Stimulated activated naive CD8-positive, alpha-beta T cell treated with anti-CD3 and anti-CD28 coated beads, Interleukin-15, Interleukin-2, amounts not matched to agents 100 U/mL and 50 U/mL, for 24 hours (primary cell): ENCODE measurements around the gene PPP2R5E.
A peak's percentile ranks its signal among the peaks of the same experiment; 100 is the strongest.
"Not testable (repeated sequence)": the region's sequence is repeated elsewhere in the genome, so short reads cannot be mapped to it uniquely, and the experiment has no call there.

Source experiments
- ATAC-seq: fragments of 150-1000 bp; cut with Tn5 transposase; one replicate; pipeline ENCODE4 v1.10.0; 2021
- DNase-seq: peaks from one replicate; pipeline ENCODE4 v3.0.0; 2021

The PPP2R5E gene

DNA sequence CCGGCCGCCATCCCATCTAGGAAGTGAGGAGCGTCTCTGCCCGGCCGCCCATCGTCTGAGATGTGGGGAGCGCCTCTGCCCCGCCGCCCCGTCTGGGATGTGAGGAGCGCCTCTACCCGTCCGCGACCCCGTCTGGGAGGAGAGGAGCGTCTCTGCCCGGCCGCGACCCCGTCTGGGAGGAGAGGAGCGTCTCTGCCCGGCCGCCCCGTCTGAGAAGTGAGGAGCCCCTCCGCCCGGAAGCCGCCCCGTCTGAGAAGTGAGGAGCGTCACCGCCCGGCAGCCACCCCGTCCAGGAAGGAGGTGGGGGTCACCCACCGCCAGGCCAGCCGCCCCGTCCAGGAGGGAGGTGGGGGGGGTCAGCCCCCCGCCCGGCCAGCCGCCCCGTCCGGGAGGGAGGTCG, 20.7 kb downstream of the PPP2R5E start:
- not testable (repeated sequence) for ATAC-seq, DNase-seq

DNA sequence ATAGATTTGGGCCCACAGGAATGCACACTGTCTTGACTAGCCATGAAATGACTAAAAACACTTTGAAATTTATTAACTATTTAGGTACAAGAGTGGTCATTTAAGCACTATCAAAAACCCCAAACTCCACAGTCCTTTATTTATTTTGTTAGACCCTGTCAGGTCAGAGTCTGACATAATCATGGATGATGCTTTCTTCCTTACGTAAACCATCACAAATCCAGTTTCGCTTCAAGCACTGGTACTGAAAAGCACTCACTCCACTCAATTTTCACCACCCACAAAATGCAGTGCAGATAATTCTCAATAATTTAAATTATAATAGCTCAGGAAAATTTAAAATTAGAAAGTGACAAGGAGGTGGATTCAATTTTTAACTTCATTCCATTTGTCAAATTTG, 25.8 kb downstream of the PPP2R5E start:
- no peak for DNase-seq
- no peak for ATAC-seq

- DNase-seq (no peak), ATAC-seq (no peak)
These were observed 27.9 kb downstream of the PPP2R5E start for GRCh38 chr14:63515240-63515639.

DNA sequence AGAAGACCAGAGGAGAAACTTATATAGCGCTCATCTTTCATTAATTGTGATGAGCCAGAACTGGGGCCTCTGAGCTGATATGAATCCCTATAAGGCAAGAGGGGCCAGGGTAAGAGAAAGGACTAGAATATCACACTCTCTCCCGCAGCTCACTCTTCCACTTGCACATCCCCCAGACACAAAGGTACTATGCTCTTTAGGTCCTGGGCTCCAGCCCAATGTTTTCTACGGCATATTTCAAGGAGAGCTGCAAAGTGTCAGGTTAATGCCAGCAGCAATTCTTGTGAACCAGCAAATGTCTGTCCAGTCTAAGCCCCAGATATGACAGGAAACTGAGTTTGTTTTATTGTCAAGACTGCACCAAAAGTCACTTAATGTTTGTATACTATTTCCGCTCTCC, 29.4 kb downstream of the PPP2R5E start:
- DNase-seq (no peak), ATAC-seq (no peak)

DNA sequence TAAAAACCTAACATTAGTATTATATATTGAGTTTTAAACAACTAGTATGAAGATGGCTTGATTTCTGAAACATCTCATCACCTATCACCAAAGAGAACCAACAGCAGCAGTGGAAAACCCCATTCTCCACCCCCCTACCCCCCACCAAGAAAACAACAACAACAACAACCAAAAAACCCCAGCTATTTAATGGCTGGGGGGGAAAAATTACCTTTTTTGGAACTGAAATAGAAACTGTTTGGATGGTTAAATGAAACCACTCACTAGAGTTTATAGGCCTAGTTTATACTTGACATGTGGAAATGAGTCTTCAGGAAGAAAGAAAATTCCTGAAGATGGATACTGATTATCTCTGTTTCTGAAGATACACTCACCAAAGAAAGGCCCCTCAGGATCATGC, 30.3 kb downstream of the PPP2R5E start:
- no peak for DNase-seq
- no peak for ATAC-seq

DNA sequence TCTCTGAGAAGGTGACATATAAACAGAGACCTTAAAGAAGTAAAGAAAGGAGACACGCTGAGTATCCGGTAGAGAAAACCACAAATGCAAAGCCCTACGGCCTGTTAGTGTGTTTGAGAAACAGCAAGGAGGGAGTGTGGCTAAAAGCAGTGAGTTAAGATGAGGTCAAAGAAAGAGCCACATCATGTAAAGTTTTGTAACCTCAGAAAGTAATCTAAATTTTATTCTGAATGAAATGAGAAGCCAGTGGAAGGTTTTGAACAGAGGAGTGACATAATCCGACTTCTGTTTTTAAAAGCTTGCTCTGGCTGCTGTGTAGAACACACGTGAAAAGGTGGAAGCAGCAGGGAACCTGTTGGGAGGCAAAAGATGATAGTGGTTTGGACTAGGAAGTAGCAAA, 32.6 kb downstream of the PPP2R5E start:
- ATAC-seq (peak; percentile 61), DNase-seq (no peak)

- peak; percentile 50 for ATAC-seq
These were observed 35.1 kb downstream of the PPP2R5E start for GRCh38 chr14:63508033-63508432.

GRCh38 chr14:63504648-63505047, 38.5 kb downstream of the PPP2R5E start:
- ATAC-seq, result no peak
- DNase-seq, result no peak

More at GRCh38 chr14:63508033-63508432, 35.1 kb downstream of the PPP2R5E start:
- no peak for DNase-seq

DNA sequence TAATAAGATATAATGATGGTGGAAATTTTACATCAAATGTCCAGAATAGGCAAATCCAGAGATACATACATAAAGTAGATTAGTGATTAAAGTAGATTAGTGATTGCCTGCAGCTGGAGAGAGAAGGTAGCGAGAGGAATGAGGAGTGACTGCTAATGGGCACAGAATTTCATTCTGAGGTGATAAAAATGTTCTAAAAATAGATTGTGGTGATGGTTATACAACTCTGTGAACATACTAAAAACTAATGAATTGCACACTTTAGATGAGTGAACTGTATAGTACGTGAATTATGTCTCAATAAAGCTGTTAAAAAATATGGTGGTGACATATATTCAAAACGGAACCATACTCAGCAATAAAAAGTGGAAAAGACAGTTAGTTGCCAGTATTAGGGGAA, 41.7 kb downstream of the PPP2R5E start:
- DNase-seq, result no peak
- ATAC-seq, result no peak

- no peak for DNase-seq
- ATAC-seq, result no peak
These were observed 43.4 kb downstream of the PPP2R5E start for GRCh38 chr14:63499701-63500250.

GRCh38 chr14:63496837-63497400, 46.3 kb downstream of the PPP2R5E start:
- ATAC-seq (no peak), DNase-seq (no peak)

- ATAC-seq (no peak), DNase-seq (no peak)
These were observed 49.9 kb downstream of the PPP2R5E start for GRCh38 chr14:63493246-63493645.

GRCh38 chr14:63492391-63492790, 50.8 kb downstream of the PPP2R5E start:
- DNase-seq, result no peak
- ATAC-seq, result no peak

DNA sequence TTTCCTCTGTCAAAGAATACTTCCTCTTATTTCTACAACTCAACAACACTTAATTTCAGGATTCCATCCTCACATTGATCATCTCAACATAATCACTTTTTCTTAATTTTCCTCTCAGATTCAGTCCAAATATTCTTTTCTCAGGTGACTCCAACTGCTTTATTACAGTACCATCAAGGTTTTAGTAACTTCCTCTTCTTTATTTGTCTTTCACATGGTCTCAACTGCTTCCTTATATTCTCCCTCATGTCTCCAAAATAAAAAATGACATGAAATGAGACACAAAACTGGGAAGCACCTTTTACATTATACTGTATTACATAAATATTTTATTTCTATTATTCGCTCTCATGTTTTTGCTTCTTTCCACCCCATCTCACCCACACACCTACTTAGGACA, 55.5 kb downstream of the PPP2R5E start:
- ATAC-seq, result no peak
- DNase-seq, result no peak

DNA sequence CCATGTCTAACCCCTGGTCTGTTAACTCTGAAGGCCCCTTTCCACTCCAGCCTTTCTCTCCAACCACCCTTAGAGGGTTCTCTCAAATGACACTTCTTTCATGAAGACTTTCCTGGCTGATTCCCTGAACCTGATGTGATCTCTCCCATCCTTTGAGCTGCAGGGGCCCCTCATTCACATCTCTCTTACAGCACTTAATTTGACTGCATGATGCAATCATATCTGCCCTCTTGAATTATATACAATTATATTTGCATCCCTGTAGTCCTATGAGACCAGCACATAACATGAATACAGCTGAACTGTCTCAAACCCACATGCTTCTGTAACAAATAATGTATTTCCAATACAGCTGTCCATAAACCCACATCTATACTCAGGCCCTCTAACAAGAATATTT, 56.4 kb downstream of the PPP2R5E start:
- ATAC-seq (no peak), DNase-seq (no peak)

- ATAC-seq (no peak), DNase-seq (no peak)
These were observed 59.9 kb downstream of the PPP2R5E start for GRCh38 chr14:63483315-63483714.

DNA sequence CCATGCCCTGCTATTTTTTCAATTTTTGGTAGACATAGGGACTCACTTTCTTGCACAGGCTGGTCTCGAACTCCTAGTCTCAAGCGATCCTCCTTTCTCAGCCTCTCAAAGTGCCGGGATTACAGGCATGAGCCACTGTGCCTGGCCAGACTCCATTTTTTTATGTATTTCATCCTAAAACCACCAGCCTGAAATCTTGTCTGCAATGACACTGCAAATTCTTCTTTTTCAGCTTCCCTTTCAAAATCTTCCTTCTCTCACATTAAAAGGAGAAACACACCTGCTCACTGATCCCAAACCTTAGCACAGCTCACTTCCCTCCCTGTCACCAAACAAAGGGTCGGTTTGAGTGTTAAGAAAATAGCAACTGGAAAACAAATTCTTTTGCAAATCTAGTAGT, 62.6 kb downstream of the PPP2R5E start:
- ATAC-seq, result no peak
- DNase-seq, result no peak

DNA sequence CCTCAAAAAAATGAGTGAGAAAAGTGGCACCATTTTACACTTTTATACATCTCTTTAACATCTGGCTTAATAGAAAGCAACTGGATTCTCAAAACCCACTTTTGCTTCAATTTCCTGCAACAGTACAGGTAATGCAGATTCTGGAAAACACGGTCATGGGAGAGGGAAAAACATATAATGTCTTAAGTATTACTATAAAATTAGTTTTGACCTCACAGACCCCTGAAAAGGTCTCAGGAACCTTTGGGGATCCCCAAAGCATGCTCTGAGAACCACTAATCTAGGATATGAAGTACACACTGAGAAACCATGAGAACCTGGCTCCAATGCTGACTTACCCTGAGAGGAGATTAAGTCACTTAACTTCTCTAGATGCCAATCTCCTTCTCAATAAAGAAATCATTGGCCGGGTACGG, 64.7 kb downstream of the PPP2R5E start:
- DNase-seq (peak; percentile 18), ATAC-seq (peak; percentile 75)

DNA sequence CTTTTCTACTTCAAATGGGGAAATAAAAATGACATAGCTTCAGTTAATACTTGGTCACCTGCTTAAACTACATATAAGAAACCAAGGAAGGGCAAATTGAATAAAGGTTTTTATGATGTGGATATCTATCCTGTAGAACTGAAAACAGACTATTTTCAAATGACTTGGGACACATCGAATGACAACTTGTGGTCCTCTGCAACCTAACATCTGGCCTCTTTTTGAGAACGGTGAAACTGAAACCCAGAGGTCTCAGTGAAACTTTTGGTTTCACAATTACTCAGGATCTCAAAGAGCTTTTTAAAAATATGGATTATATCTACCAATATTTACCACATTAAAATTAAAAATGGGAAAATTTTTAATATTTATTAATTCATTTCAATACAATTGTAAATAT, 65.2 kb downstream of the PPP2R5E start:
- ATAC-seq (peak; percentile 84), DNase-seq (no peak)

DNA sequence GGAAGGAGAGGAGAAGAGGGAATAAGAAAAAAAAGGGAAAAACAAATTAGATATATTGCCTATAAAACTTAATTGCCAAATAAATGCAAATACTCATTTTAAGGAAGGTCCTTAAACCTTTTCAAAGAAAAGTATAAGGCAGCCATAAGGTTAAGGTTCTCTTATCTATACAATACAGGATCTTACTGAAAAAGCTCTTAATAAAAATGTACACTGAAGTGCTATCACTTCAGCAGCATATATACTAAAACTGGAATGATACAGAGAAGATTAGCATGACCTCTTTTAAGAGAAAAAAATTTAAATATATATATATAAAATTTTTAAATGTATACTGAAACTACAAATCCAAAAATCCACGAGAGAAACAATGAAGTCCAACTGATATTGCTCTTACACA, 65.6 kb downstream of the PPP2R5E start:
- DNase-seq (no peak), ATAC-seq (no peak)

DNA sequence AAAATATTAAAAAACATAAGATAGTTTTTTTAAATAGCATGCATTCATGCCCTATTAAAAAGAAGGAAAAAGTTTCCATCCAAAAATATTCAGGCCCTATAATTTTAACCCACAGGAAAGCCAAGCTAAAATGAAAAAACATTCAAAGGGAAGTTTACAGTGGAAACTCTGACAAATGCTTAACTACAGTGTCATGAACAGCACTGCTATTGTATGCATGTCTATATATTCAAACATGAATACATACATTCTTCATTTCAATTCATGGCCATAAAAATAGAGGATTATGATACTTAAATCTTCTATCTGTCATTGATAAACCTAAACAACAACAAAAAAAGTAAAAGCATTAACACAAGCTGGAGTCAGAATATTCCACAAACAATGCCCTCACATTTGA, 67.4 kb downstream of the PPP2R5E start:
- DNase-seq (no peak), ATAC-seq (no peak)

- DNase-seq (no peak), ATAC-seq (no peak)
These were observed 68.3 kb downstream of the PPP2R5E start for GRCh38 chr14:63474844-63475243.

GRCh38 chr14:63474111-63474510, 69.1 kb downstream of the PPP2R5E start:
- ATAC-seq (no peak), DNase-seq (peak; percentile 17)

DNA sequence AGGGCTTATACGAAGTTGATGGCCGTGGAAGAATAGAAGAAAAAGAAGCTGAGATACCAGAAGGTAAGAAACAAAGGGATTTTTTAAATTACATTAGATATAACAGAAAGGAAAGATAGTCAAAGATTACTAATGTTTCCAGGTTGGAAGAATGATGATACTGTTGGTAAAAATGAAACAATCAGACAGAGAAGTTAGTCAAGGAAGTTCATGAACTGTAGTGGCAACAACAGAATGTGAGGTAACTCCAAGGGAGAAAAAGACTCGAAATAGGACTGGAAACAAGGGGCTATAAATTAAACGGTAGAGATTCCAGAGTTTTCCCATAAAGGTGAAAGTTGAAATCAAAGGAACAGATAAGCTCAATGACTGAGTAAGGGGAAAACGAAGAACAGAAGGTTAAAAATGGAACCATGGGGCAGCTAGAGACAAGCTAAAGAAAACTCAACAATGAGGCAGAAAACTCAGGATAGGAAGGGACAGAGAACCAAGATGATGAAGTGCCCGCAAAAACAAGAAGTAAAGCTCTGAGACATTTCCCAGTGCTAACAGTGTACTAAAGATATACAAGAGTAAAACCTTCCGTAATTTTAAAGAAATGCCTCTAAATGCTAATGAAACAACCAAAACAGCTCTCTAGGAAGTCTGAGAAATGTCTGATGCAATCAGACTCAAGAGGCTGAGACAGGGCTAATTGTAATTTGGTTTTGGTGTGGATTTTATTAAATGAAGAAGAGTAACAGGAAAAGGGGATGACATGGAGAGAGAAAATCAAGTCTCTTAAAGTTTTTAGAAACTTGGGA, 70.0 kb downstream of the PPP2R5E start:
- no peak for ATAC-seq
- DNase-seq, result no peak
